HFF-Myc (cell line): ENCODE data around the gene RPL31.
A peak's percentile ranks its signal among the peaks of the same experiment; 100 is the strongest.

Experiments
- DNase-seq: peaks from one replicate; pipeline ENCODE4 v3.0.0-alpha.2; 2011; ENCODE audit warnings: low read depth; ENCODE audit errors: extremely low read depth
- H3K4me3 ChIP-seq: replicated peaks from 2 replicates; pipeline ENCODE4 v1.5.1; 2011; ENCODE audit warnings: low read depth, mild to moderate bottlenecking, control low read depth, low read length
- TF ChIP-seq, protein P1 (sequence below): IDR thresholded peaks from 2 replicates; pipeline ENCODE4 v1.5.1; 2012; ENCODE audit warnings: mild to moderate bottlenecking, low read depth, low read length, control low read depth; ENCODE audit errors: missing control alignments

RPL31 gene

GRCh38 chr2:100984892-100985307 is 17.2 kb upstream of the RPL31 start:
- H3K4me3 ChIP-seq: no peak overlapping the region
- TF ChIP-seq, protein P1, sequence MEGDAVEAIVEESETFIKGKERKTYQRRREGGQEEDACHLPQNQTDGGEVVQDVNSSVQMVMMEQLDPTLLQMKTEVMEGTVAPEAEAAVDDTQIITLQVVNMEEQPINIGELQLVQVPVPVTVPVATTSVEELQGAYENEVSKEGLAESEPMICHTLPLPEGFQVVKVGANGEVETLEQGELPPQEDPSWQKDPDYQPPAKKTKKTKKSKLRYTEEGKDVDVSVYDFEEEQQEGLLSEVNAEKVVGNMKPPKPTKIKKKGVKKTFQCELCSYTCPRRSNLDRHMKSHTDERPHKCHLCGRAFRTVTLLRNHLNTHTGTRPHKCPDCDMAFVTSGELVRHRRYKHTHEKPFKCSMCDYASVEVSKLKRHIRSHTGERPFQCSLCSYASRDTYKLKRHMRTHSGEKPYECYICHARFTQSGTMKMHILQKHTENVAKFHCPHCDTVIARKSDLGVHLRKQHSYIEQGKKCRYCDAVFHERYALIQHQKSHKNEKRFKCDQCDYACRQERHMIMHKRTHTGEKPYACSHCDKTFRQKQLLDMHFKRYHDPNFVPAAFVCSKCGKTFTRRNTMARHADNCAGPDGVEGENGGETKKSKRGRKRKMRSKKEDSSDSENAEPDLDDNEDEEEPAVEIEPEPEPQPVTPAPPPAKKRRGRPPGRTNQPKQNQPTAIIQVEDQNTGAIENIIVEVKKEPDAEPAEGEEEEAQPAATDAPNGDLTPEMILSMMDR: peak; percentile 82
- DNase-seq: no peak

- TF ChIP-seq, protein P1: no peak
- H3K4me3 ChIP-seq: no peak overlapping the region
- DNase-seq: no peak
Observed at GRCh38 chr2:100986157-100986556, 15.9 kb upstream of the RPL31 start.

DNA sequence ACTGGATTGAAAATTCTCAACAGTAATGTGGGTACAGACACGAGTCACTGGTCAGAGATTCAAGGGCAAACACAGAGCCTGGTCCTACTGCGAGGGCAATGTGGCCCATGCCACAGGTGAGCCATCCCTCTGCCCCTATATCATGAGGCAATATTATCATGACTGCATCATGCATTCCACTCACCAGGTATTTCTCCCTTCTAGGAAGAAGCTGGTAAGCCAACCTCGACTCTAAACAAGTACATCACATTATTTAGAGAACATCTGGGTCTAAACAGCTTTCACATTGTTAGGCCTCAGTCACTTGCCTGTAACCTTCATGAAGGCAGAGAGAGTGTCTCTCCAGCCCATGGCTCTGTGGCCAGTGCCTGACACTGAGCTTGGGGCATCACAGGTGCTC is 14.6 kb upstream of the RPL31 start:
- TF ChIP-seq, protein P1: no peak
- no peak for DNase-seq
- H3K4me3 ChIP-seq: no peak overlapping the region

DNA sequence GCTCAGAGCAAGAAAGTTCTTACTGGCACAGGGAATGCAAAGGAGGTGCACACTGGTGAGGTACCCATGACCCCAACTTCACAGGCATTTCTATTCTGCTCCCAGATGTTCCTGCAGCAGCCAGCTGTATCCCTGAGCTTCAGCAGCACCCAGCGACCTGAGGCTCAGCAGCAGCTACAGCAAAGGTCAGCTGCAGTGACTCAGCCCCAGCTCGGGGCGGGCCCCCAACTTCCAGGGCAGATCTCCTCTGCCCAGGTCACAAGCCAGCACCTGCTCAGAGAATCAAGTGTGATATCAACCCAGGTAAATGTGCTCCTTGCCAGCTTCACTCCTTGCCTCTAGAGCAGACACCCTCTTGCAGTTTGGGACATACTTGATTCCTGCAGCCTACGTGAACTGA is 14.1 kb upstream of the RPL31 start:
- TF ChIP-seq, protein P1: no peak
- DNase-seq: no peak
- no peak overlapping the region for H3K4me3 ChIP-seq

GRCh38 chr2:100988630-100989417 is 13.3 kb upstream of the RPL31 start:
- no peak for DNase-seq
- TF ChIP-seq, protein P1: no peak

GRCh38 chr2:100989666-100990065 is 12.4 kb upstream of the RPL31 start:
- H3K4me3 ChIP-seq: no peak overlapping the region
- TF ChIP-seq, protein P1: no peak
- no peak for DNase-seq

More at GRCh38 chr2:100988630-100989417, 13.3 kb upstream of the RPL31 start:
- H3K4me3 ChIP-seq: no peak overlapping the region
